Neural crest cell (in vitro differentiated cells): ENCODE measurements around the gene NECTIN3. TPM values are rescaled to one million over a fixed set of nuclear protein-coding genes. Genes with fewer than 3 reads are reported as not detected.

Experiments
- DNase-seq: peaks from one replicate; pipeline ENCODE4 v3.0.0; 2021; ENCODE audit warnings: low read depth, mixed read lengths, low spot score
- H3K27ac Mint-ChIP-seq: one replicate; pipeline ENCODE4 v1.8.0; 2021; ENCODE audit warnings: mild to moderate bottlenecking, mixed read lengths; ENCODE audit not compliant: unreplicated experiment
- H3K27me3 Mint-ChIP-seq: 2 replicates; pipeline ENCODE4 v1.8.0; 2021; ENCODE audit warnings: low read depth, mild to moderate bottlenecking, mixed read lengths
- H3K36me3 Mint-ChIP-seq: 2 replicates; pipeline ENCODE4 v1.8.0; 2021; ENCODE audit warnings: low read depth, mild to moderate bottlenecking, mixed read lengths
- H3K4me1 Mint-ChIP-seq: 2 replicates; pipeline ENCODE4 v1.8.0; 2021; ENCODE audit warnings: mixed read lengths
- H3K4me3 Mint-ChIP-seq: one replicate; pipeline ENCODE4 v1.8.0; 2021; ENCODE audit warnings: mild to moderate bottlenecking, mixed read lengths
- H3K9me3 Mint-ChIP-seq: 2 replicates; pipeline ENCODE4 v1.8.0; 2021; ENCODE audit warnings: mixed read lengths
- CTCF ChIP-seq: fragments of 200-600 bp; sonication (generic); conservative IDR thresholded peaks from 2 replicates; pipeline ENCODE4 v1.5.0; 2021; ENCODE audit warnings: antibody characterized with exemption, mild to moderate bottlenecking
- total RNA-seq: library from RNA; stranded (reverse); gene quantifications from 2 replicates; pipeline ENCODE4 v1.2.1, GENCODE V29; 2021

The NECTIN3 gene
- total RNA-seq, 1 donor from 2014 or later, result 40.9 TPM

GRCh38 chr3:111212511-111212910 lies 140.9 kb downstream of the NECTIN3 start:
- Mint-ChIP-seq H3K4me1 (no peaks in the 10 kb centered on the region), H3K4me3 (no peak overlapping the region), H3K27ac (no peak overlapping the region), H3K9me3 (no peaks in the 10 kb centered on the region), H3K36me3 (no peaks in the 10 kb centered on the region), H3K27me3 (no peaks in the 10 kb centered on the region)
- no peak for TF ChIP-seq CTCF
- no peak for DNase-seq

GRCh38 chr3:111215481-111215880 lies 143.9 kb downstream of the NECTIN3 start:
- Mint-ChIP-seq H3K27me3 (no peaks in the 10 kb centered on the region), H3K4me3 (no peak overlapping the region), H3K9me3 (no peaks in the 10 kb centered on the region), H3K4me1 (no peaks in the 10 kb centered on the region), H3K36me3 (no peaks in the 10 kb centered on the region), H3K27ac (no peak overlapping the region)
- no peak for DNase-seq
- TF ChIP-seq CTCF, result no peak

GRCh38 chr3:111218615-111219014 lies 147.0 kb downstream of the NECTIN3 start:
- Mint-ChIP-seq H3K27me3 (no peaks in the 10 kb centered on the region), H3K36me3 (no peaks in the 10 kb centered on the region), H3K4me3 (no peak overlapping the region), H3K27ac (no peak overlapping the region), H3K4me1 (no peaks in the 10 kb centered on the region), H3K9me3 (no peaks in the 10 kb centered on the region)
- no peak for DNase-seq
- TF ChIP-seq CTCF, result no peak

GRCh38 chr3:111227216-111227615 lies 155.6 kb downstream of the NECTIN3 start:
- H3K27ac Mint-ChIP-seq, result no peak overlapping the region
- no peaks in the 10 kb centered on the region for H3K36me3 Mint-ChIP-seq
- no peak for TF ChIP-seq CTCF
- DNase-seq, result no peak
- H3K9me3 Mint-ChIP-seq, result peaks cover 2% of the 10 kb centered on the region
- no peaks in the 10 kb centered on the region for H3K27me3 Mint-ChIP-seq
- no peak overlapping the region for H3K4me3 Mint-ChIP-seq
- H3K4me1 Mint-ChIP-seq, result no peaks in the 10 kb centered on the region

GRCh38 chr3:111229301-111229700 lies 157.7 kb downstream of the NECTIN3 start:
- no peaks in the 10 kb centered on the region for H3K36me3 Mint-ChIP-seq
- H3K27ac Mint-ChIP-seq, result no peak overlapping the region
- DNase-seq, result no peak
- no peak overlapping the region for H3K4me3 Mint-ChIP-seq
- no peaks in the 10 kb centered on the region for H3K27me3 Mint-ChIP-seq
- no peaks in the 10 kb centered on the region for H3K4me1 Mint-ChIP-seq
- TF ChIP-seq CTCF, result no peak
- peaks cover 2% of the 10 kb centered on the region for H3K9me3 Mint-ChIP-seq
